ENCODE data around the gene AGAP2. TPM values are rescaled to one million over a fixed set of nuclear protein-coding genes. Genes with fewer than 3 reads are reported as not detected.
"Not testable (repeated sequence)": the region's sequence is repeated elsewhere in the genome, so short reads cannot be mapped to it uniquely, and the experiment has no call there.

Gene AGAP2
- total RNA-seq, 4 donors from 2014 or later = 1.2 to 125 (median 5.6) TPM

GRCh38 chr12:57775563-57776246, 37.2 kb upstream of the AGAP2 start:
- intact Hi-C loops (cut with DNase I; ENCODE audit: low total_unique reads) (no loop called here), in situ Hi-C loops (cut with MboI; ENCODE audit: low pct_ligation_motif_present in 1 of 4, low pct_unique_long_range_greater_than_20kb in 1 of 4, low sequenced_read_pairs in 3 of 4) (no loop called here)
- 79 to 89% methylated on average over 3 to 4 of the region's 4 CpGs for WGBS, 2 donors (ENCODE audit: low coverage in 1 of 2)
- Histone ChIP-seq H3K36me3 (no peaks in the 10 kb centered on the region), H3K9me3 (no peaks in the 10 kb centered on the region), H3K4me3 (no peak overlapping the region), H3K27ac (no peak overlapping the region), H3K27me3 (no peaks in the 10 kb centered on the region), H3K4me1 (peaks cover 9 to 21% (median 17%) of the 10 kb centered on the region in 4 donors)
- DNase-seq = no peak
- TF ChIP-seq POLR2AphosphoS5 (IDR thresholded peaks at IDR 0.05) (no peak), EP300 (IDR thresholded peaks at IDR 0.05; ENCODE audit: low read depth) (no peak), CTCF (IDR thresholded peaks at IDR 0.05) (no peak), POLR2A (IDR thresholded peaks at IDR 0.05) (no peak)

- Histone ChIP-seq H3K36me3 (no peaks in the 10 kb centered on the region), H3K9me3 (no peaks in the 10 kb centered on the region), H3K27me3 (no peaks in the 10 kb centered on the region), H3K4me1 (peaks cover 9 to 23% (median 17%) of the 10 kb centered on the region in 4 donors), H3K27ac (no peak overlapping the region), H3K4me3 (no peak overlapping the region)
- intact Hi-C loops (cut with DNase I; ENCODE audit: low total_unique reads) (no loop called here), in situ Hi-C loops (cut with MboI; ENCODE audit: low pct_ligation_motif_present in 1 of 4, low pct_unique_long_range_greater_than_20kb in 1 of 4, low sequenced_read_pairs in 3 of 4) (no loop called here)
- 80 to 87% methylated on average over 3 of the region's 3 CpGs for WGBS, 2 donors (ENCODE audit: low coverage in 1 of 2)
- DNase-seq = no peak
- TF ChIP-seq CTCF (IDR thresholded peaks at IDR 0.05) (no peak), POLR2AphosphoS5 (IDR thresholded peaks at IDR 0.05) (no peak), POLR2A (IDR thresholded peaks at IDR 0.05) (no peak), EP300 (IDR thresholded peaks at IDR 0.05; ENCODE audit: low read depth) (no peak)
Observed at GRCh38 chr12:57775044-57775443, 36.5 kb upstream of the AGAP2 start.

- DNase-seq; H3K27me3 ChIP-seq; in situ Hi-C loops (cut with MboI; ENCODE audit: low pct_ligation_motif_present in 1 of 4, low pct_unique_long_range_greater_than_20kb in 1 of 4, low sequenced_read_pairs in 3 of 4); intact Hi-C loops (cut with DNase I; ENCODE audit: low total_unique reads); H3K27ac ChIP-seq; H3K36me3 ChIP-seq; H3K9me3 ChIP-seq; H3K4me3 ChIP-seq: not testable (repeated sequence)
- H3K4me1 ChIP-seq = peaks cover 9 to 23% (median 17%) of the 10 kb centered on the region in 4 donors
- WGBS, 2 donors (ENCODE audit: low coverage in 1 of 2) = 94 to 95% methylated on average over 10 to 11 of the region's 11 CpGs
Observed at GRCh38 chr12:57774634-57775033, 36.1 kb upstream of the AGAP2 start.

- H3K36me3 ChIP-seq = no peaks in the 10 kb centered on the region
- H3K4me3 ChIP-seq = peak within 1 kb of the TSS; percentile 62 to 95 (median 75)
- peak within 1 kb of the TSS; percentile 92 to 98 (median 94) for H3K27ac ChIP-seq
- peak; percentile 75 for DNase-seq
- intact Hi-C loops (cut with DNase I; ENCODE audit: low total_unique reads) (no loop called here), in situ Hi-C loops (cut with MboI; ENCODE audit: low pct_ligation_motif_present in 1 of 4, low pct_unique_long_range_greater_than_20kb in 1 of 4, low sequenced_read_pairs in 3 of 4) (no loop called here)
- TF ChIP-seq POLR2A (IDR thresholded peaks at IDR 0.05) = no peak
- peak in 1 of 5 experiments; percentile 9 for TF ChIP-seq CTCF (IDR thresholded peaks at IDR 0.05)
- 2 to 30% methylated on average over 4 to 63 of the region's 67 CpGs for WGBS, 2 donors (ENCODE audit: low coverage in 1 of 2)
- H3K27me3 ChIP-seq = no peaks in the 10 kb centered on the region
- H3K9me3 ChIP-seq = no peaks in the 10 kb centered on the region
- H3K4me1 ChIP-seq = peaks cover 9 to 23% (median 17%) of the 10 kb centered on the region in 4 donors
Observed at GRCh38 chr12:57772429-57773322, 34.1 kb upstream of the AGAP2 start, which contains the start of gene EEF1AKMT3. Gene EEF1AKMT3 (plus strand): TSS chr12:57772614. CDS start chr12:57772725, 111 bp downstream.

Measured in transverse colon (tissue), 4 donors.